H9 (cell line): ENCODE measurements around the gene OR2D2. TPM values are rescaled to one million over a fixed set of nuclear protein-coding genes. Genes with fewer than 3 reads are reported as not detected.

ENCODE experiments used
- DNase-seq: peaks from one replicate; pipeline ENCODE4 v3.0.0-alpha.2; 2017
- H2AFZ ChIP-seq: one replicate; pipeline ENCODE4 v1.6.1; 2013; ENCODE audit warnings: mild to moderate bottlenecking, low read length, control low read depth, moderate library complexity
- H2AK5ac ChIP-seq: 2 replicates; pipeline ENCODE4 v1.6.1; 2013; ENCODE audit warnings: low read length, control low read depth, mixed read lengths; ENCODE audit not compliant: insufficient read length
- H2BK120ac ChIP-seq: one replicate; pipeline ENCODE4 v1.6.1; 2013; ENCODE audit warnings: low read depth, mild to moderate bottlenecking, low read length, control low read depth, inconsistent platforms; ENCODE audit not compliant: poor library complexity, severe bottlenecking
- H2BK12ac ChIP-seq: 2 replicates; pipeline ENCODE4 v1.6.1; 2013; ENCODE audit warnings: low read length, control low read depth, mixed read lengths, low read depth; ENCODE audit not compliant: insufficient read length
- H2BK15ac ChIP-seq: 2 replicates; pipeline ENCODE4 v1.6.1; 2013; ENCODE audit warnings: low read depth, low read length, control low read depth
- H2BK20ac ChIP-seq: one replicate; pipeline ENCODE4 v1.6.1; 2013; ENCODE audit warnings: low read depth, mild to moderate bottlenecking, low read length, control low read depth, inconsistent platforms; ENCODE audit not compliant: poor library complexity, severe bottlenecking
- H2BK5ac ChIP-seq: 2 replicates; pipeline ENCODE4 v1.6.1; 2013; ENCODE audit warnings: low read length, control low read depth, mixed read lengths; ENCODE audit not compliant: insufficient read length
- H3K14ac ChIP-seq: 2 replicates; pipeline ENCODE4 v1.6.1; 2013; ENCODE audit warnings: low read length, control low read depth; ENCODE audit not compliant: insufficient read depth
- H3K18ac ChIP-seq: 2 replicates; pipeline ENCODE4 v1.6.1; 2013; ENCODE audit warnings: low read depth, mild to moderate bottlenecking, mixed read lengths, low read length, control low read depth; ENCODE audit not compliant: insufficient read length
- H3K23ac ChIP-seq: 2 replicates; pipeline ENCODE4 v1.6.1; 2013; ENCODE audit warnings: low read length, control low read depth, mixed read lengths, low read depth; ENCODE audit not compliant: insufficient read length
- H3K23me2 ChIP-seq: 2 replicates; pipeline ENCODE4 v1.6.1; 2013; ENCODE audit warnings: low read depth, mild to moderate bottlenecking, mixed read lengths, low read length, control low read depth; ENCODE audit not compliant: insufficient read length, poor library complexity, severe bottlenecking
- H3K27ac ChIP-seq: 2 replicates; pipeline ENCODE4 v1.5.1; 2013; ENCODE audit warnings: low read length, control low read depth, mixed read lengths, low read depth; ENCODE audit not compliant: insufficient read length
- H3K27me3 ChIP-seq: 2 replicates; pipeline ENCODE4 v1.6.1; 2013; ENCODE audit warnings: low read length, control low read depth, inconsistent platforms; ENCODE audit not compliant: insufficient read depth
- H3K4ac ChIP-seq: 2 replicates; pipeline ENCODE4 v1.6.1; 2013; ENCODE audit warnings: low read depth, mild to moderate bottlenecking, control low read depth, inconsistent platforms, low read length, moderate library complexity
- H3K4me1 ChIP-seq: 2 replicates; pipeline ENCODE4 v1.6.1; 2013; ENCODE audit warnings: low read length, control low read depth, inconsistent platforms; ENCODE audit not compliant: insufficient read depth
- H3K4me2 ChIP-seq: 2 replicates; pipeline ENCODE4 v1.6.1; 2013; ENCODE audit warnings: low read length, control low read depth, mixed read lengths; ENCODE audit not compliant: insufficient read length, insufficient read depth
- H3K56ac ChIP-seq: 2 replicates; pipeline ENCODE4 v1.6.1; 2013; ENCODE audit warnings: low read depth, mild to moderate bottlenecking, mixed read lengths, low read length, control low read depth; ENCODE audit not compliant: insufficient read length
- H3K79me1 ChIP-seq: 2 replicates; pipeline ENCODE4 v1.6.1; 2013; ENCODE audit warnings: low read depth, mild to moderate bottlenecking, moderate library complexity, low read length, control low read depth, inconsistent platforms; ENCODE audit not compliant: insufficient read depth, poor library complexity, severe bottlenecking
- H3K79me2 ChIP-seq: 2 replicates; pipeline ENCODE4 v1.6.1; 2013; ENCODE audit warnings: low read length, control low read depth, inconsistent platforms; ENCODE audit not compliant: insufficient read depth
- H3K9ac ChIP-seq: 2 replicates; pipeline ENCODE4 v1.6.1; 2013; ENCODE audit warnings: low read length, control low read depth, mixed read lengths; ENCODE audit not compliant: insufficient read length; ENCODE audit errors: extremely low read depth
- H3K9me3 ChIP-seq: one replicate; pipeline ENCODE4 v1.6.1; 2013; ENCODE audit warnings: low read depth, low read length, inconsistent platforms; ENCODE audit not compliant: control insufficient read depth
- H3T11ph ChIP-seq: one replicate; pipeline ENCODE4 v1.6.1; 2013; ENCODE audit warnings: mild to moderate bottlenecking, low read length, control low read depth, inconsistent platforms
- H4K20me1 ChIP-seq: one replicate; pipeline ENCODE4 v1.6.1; 2013; ENCODE audit not compliant: control insufficient read depth, insufficient read length, insufficient read depth
- H4K5ac ChIP-seq: 2 replicates; pipeline ENCODE4 v1.6.1; 2013; ENCODE audit warnings: low read depth, mild to moderate bottlenecking, mixed read lengths, low read length, control low read depth; ENCODE audit not compliant: insufficient read length
- H4K8ac ChIP-seq: replicated peaks from 2 replicates; pipeline ENCODE4 v1.6.1; 2013; ENCODE audit warnings: low read length, control low read depth, mixed read lengths, low read depth; ENCODE audit not compliant: insufficient read length
- H4K91ac ChIP-seq: 2 replicates; pipeline ENCODE4 v1.6.1; 2013; ENCODE audit warnings: low read depth, mild to moderate bottlenecking, moderate library complexity, mixed read lengths, low read length, control low read depth; ENCODE audit not compliant: insufficient read length
- H3K27ac Mint-ChIP-seq, 3 experiments: 2 replicates in 2 of 3; 3 replicates in 1 of 3; pipeline ENCODE4 v1.8.0; 2020 to 2021; ENCODE audit warnings: mixed read lengths in 3 of 3, mild to moderate bottlenecking in 1 of 3, moderate library complexity in 1 of 3
- H3K27me3 Mint-ChIP-seq: 2 replicates; pipeline ENCODE4 v1.8.0; 2021; ENCODE audit warnings: low read depth, mild to moderate bottlenecking, moderate library complexity, mixed read lengths
- H3K36me3 Mint-ChIP-seq, 3 experiments: 2 replicates in 2 of 3; 3 replicates in 1 of 3; pipeline ENCODE4 v1.8.0; 2020 to 2021; ENCODE audit warnings: low read depth in 3 of 3, mixed read lengths in 3 of 3; ENCODE audit not compliant: insufficient read depth in 1 of 3
- H3K4me1 Mint-ChIP-seq, 2 experiments: 2 replicates each; pipeline ENCODE4 v1.8.0; 2020; ENCODE audit warnings: mixed read lengths in 2 of 2
- H3K4me3 Mint-ChIP-seq, 2 experiments: 2 replicates in 1 of 2; 3 replicates in 1 of 2; pipeline ENCODE4 v1.8.0; 2020 to 2021; ENCODE audit warnings: mild to moderate bottlenecking in 2 of 2, mixed read lengths in 2 of 2, moderate library complexity in 1 of 2
- H3K9me3 Mint-ChIP-seq, 2 experiments: 2 replicates in 1 of 2; 3 replicates in 1 of 2; pipeline ENCODE4 v1.8.0; 2020; ENCODE audit warnings: mild to moderate bottlenecking in 2 of 2, mixed read lengths in 2 of 2, moderate library complexity in 1 of 2
- CTCF ChIP-seq: fragments of 200-600 bp; sonication (generic); conservative IDR thresholded peaks from 3 replicates; pipeline ENCODE4 v1.8.0; 2021; ENCODE audit warnings: antibody characterized with exemption, mild to moderate bottlenecking
- total RNA-seq: library from RNA; stranded (reverse); gene quantifications from 2 replicates; pipeline ENCODE4 v1.2.1, GENCODE V29; 2021

Gene OR2D2
- total RNA-seq, 1 experiment from 2014 or later, result 0.26 TPM

- Mint-ChIP-seq H3K27me3 (no peaks in the 10 kb centered on the region), H3K4me1 (no peaks in the 10 kb centered on the region), H3K4me3 (no peak overlapping the region), H3K36me3 (no peaks in the 10 kb centered on the region), H3K9me3 (no peaks in the 10 kb centered on the region), H3K27ac (no peak overlapping the region)
- Histone ChIP-seq H4K8ac (no peak overlapping the region), H4K20me1 (no peaks in the 10 kb centered on the region), H2BK20ac (no peak overlapping the region), H3K4ac (no peak overlapping the region), H2AK5ac (no peak overlapping the region), H2AFZ (no peak overlapping the region), H3K27ac (no peak overlapping the region), H2BK12ac (no peak overlapping the region), H3K4me2 (no peak overlapping the region), H4K5ac (no peak overlapping the region), H3K9me3 (no peaks in the 10 kb centered on the region), H3K14ac (no peak overlapping the region), H3T11ph (no peak overlapping the region), H3K18ac (no peak overlapping the region), H4K91ac (no peak overlapping the region), H3K56ac (no peak overlapping the region), H3K4me1 (no peaks in the 10 kb centered on the region; the same call in 1 of the 2 replicates), H2BK5ac (no peak overlapping the region), H3K79me1 (no peaks in the 10 kb centered on the region), H3K23me2 (no peaks in the 10 kb centered on the region), H3K27me3 (no peaks in the 10 kb centered on the region), H3K79me2 (no peaks in the 10 kb centered on the region), H2BK120ac (no peak overlapping the region), H2BK15ac (no peak overlapping the region), H3K9ac (no peak overlapping the region), H3K23ac (no peak overlapping the region)
- TF ChIP-seq CTCF, result no peak
- no peak for DNase-seq
Measured at GRCh38 chr11:6895010-6895409, 2.7 kb upstream of the OR2D2 start.
